Neuronal stem cell (in vitro differentiated cells): ENCODE data around the gene REPIN1.
A peak's percentile ranks its signal among the peaks of the same experiment; 100 is the strongest.

Experiments
- DNase-seq: peaks from one replicate; pipeline ENCODE4 v3.0.0-alpha.2; 2013; ENCODE audit warnings: low spot score
- H2AFZ ChIP-seq: one replicate; pipeline ENCODE4 v1.6.1; 2013; ENCODE audit warnings: mild to moderate bottlenecking, low read length, inconsistent platforms
- H2AK5ac ChIP-seq: 2 replicates; pipeline ENCODE4 v1.6.1; 2013; ENCODE audit warnings: low read depth, mild to moderate bottlenecking, inconsistent platforms, low read length, moderate library complexity, mixed read lengths
- H2BK120ac ChIP-seq: 2 replicates; pipeline ENCODE4 v1.6.1; 2013; ENCODE audit warnings: low read depth, mild to moderate bottlenecking, inconsistent platforms, low read length, moderate library complexity, mixed read lengths
- H2BK12ac ChIP-seq: one replicate; pipeline ENCODE4 v1.6.1; 2013; ENCODE audit warnings: low read length, inconsistent platforms
- H2BK15ac ChIP-seq: 2 replicates; pipeline ENCODE4 v1.6.1; 2013; ENCODE audit warnings: mild to moderate bottlenecking, low read length, inconsistent platforms, mixed read lengths
- H2BK5ac ChIP-seq: one replicate; pipeline ENCODE4 v1.6.1; 2013; ENCODE audit warnings: inconsistent platforms, mild to moderate bottlenecking, low read length, moderate library complexity
- H3K14ac ChIP-seq: one replicate; pipeline ENCODE4 v1.6.1; 2013; ENCODE audit warnings: low read length, inconsistent platforms
- H3K18ac ChIP-seq: 2 replicates; pipeline ENCODE4 v1.6.1; 2013; ENCODE audit warnings: low read length, inconsistent platforms
- H3K23ac ChIP-seq: 2 replicates; pipeline ENCODE4 v1.6.1; 2013; ENCODE audit warnings: low read depth, mild to moderate bottlenecking, mixed read lengths, low read length, inconsistent platforms; ENCODE audit not compliant: poor library complexity
- H3K27ac ChIP-seq: replicated peaks from 3 replicates; pipeline ENCODE4 v1.5.1; 2013; ENCODE audit warnings: low read length, inconsistent platforms
- H3K27me3 ChIP-seq, 3 experiments: 2 replicates each; pipeline ENCODE4 v1.6.1; 2013; ENCODE audit warnings: low read length in 3 of 3, mild to moderate bottlenecking in 2 of 3, inconsistent platforms in 1 of 3, low read depth in 1 of 3, mixed read lengths in 1 of 3, moderate library complexity in 1 of 3; ENCODE audit not compliant: control insufficient read depth in 3 of 3, insufficient read depth in 3 of 3
- H3K36me3 ChIP-seq, 2 donors: replicated peaks in 1 of 2; 2 replicates each; pipeline ENCODE4 v1.6.1; 2013; ENCODE audit warnings: low read length in 2 of 2; ENCODE audit not compliant: control insufficient read depth in 2 of 2, insufficient read depth in 2 of 2
- H3K4ac ChIP-seq: 2 replicates; pipeline ENCODE4 v1.6.1; 2013; ENCODE audit warnings: inconsistent platforms, mild to moderate bottlenecking, low read length, moderate library complexity
- H3K4me1 ChIP-seq, 2 donors: 1 replicate in 1 of 2; 2 replicates in 1 of 2; pipeline ENCODE4 v1.6.1; 2013; ENCODE audit warnings: low read length in 2 of 2, low read depth in 1 of 2; ENCODE audit not compliant: control insufficient read depth in 2 of 2, insufficient read depth in 1 of 2
- H3K4me2 ChIP-seq: one replicate; pipeline ENCODE4 v1.6.1; 2013; ENCODE audit warnings: mild to moderate bottlenecking, low read length, inconsistent platforms; ENCODE audit not compliant: insufficient read depth, poor library complexity, severe bottlenecking
- H3K4me3 ChIP-seq, 2 donors: 2 replicates each; pipeline ENCODE4 v1.5.1; 2013; ENCODE audit warnings: low read length in 2 of 2, mild to moderate bottlenecking in 2 of 2, inconsistent platforms in 1 of 2, moderate library complexity in 1 of 2
- H3K79me1 ChIP-seq: one replicate; pipeline ENCODE4 v1.6.1; 2013; ENCODE audit warnings: low read depth, mild to moderate bottlenecking, inconsistent platforms, low read length, moderate library complexity
- H3K9ac ChIP-seq: one replicate; pipeline ENCODE4 v1.6.1; 2013; ENCODE audit warnings: mild to moderate bottlenecking, low read depth, low read length, inconsistent platforms; ENCODE audit not compliant: poor library complexity
- H3K9me3 ChIP-seq, 2 donors: replicated peaks in 1 of 2; 2 replicates each; pipeline versions ENCODE3 to v1.6.1; 2013; ENCODE audit warnings: low read length in 2 of 2, mild to moderate bottlenecking in 2 of 2, inconsistent platforms in 1 of 2, low read depth in 1 of 2, mixed read lengths in 1 of 2, moderate library complexity in 1 of 2; ENCODE audit not compliant: control insufficient read depth in 2 of 2, insufficient read depth in 1 of 2
- H4K8ac ChIP-seq: one replicate; pipeline ENCODE4 v1.6.1; 2013; ENCODE audit warnings: low read depth, mild to moderate bottlenecking, inconsistent platforms, low read length, moderate library complexity
- H4K91ac ChIP-seq: one replicate; pipeline ENCODE4 v1.6.1; 2013; ENCODE audit warnings: low read length, low read depth, mild to moderate bottlenecking, inconsistent platforms; ENCODE audit not compliant: poor library complexity
- WGBS, 2 donors: extraction: QIAGEN DNeasy Blood & Tissue Kit; methylation state at CpG; one replicate each; pipeline ENCODE4 v1.1.7; 2013; ENCODE audit warnings: missing lambda C conversion rate in 2 of 2, mixed read lengths in 1 of 2; ENCODE audit not compliant: insufficient read length in 2 of 2, insufficient replicate concordance in 1 of 2; ENCODE audit errors: extremely low coverage in 2 of 2; 5-methylcytosine and 5-hydroxymethylcytosine counted together

REPIN1 gene

GRCh38 chr7:150333659-150334058 is 35.0 kb upstream of the REPIN1 start:
- no peak overlapping the region for H3K4me3 ChIP-seq
- no peak overlapping the region for H2BK5ac ChIP-seq
- peak overlapping the region; percentile 76 for H4K91ac ChIP-seq
- no peak overlapping the region for H2AFZ ChIP-seq
- no peak for DNase-seq
- H3K27ac ChIP-seq = no peak overlapping the region
- H3K4me2 ChIP-seq = no peak overlapping the region
- H2BK120ac ChIP-seq = peak overlapping the region; percentile 76
- no peaks in the 10 kb centered on the region for H3K9me3 ChIP-seq
- H3K4ac ChIP-seq = no peak overlapping the region
- peaks cover 0 to 5% (median 1%) of the 10 kb centered on the region in 3 experiments for H3K27me3 ChIP-seq
- H3K14ac ChIP-seq = no peak overlapping the region
- H3K4me1 ChIP-seq = peaks cover 0 to 3% of the 10 kb centered on the region in 2 donors
- peak overlapping the region; percentile 68 for H3K18ac ChIP-seq
- H4K8ac ChIP-seq = no peak overlapping the region
- no peak overlapping the region for H2BK12ac ChIP-seq
- peak overlapping the region; percentile 38 for H2BK15ac ChIP-seq
- peak overlapping the region; percentile 70 for H3K23ac ChIP-seq
- H3K9ac ChIP-seq = no peak overlapping the region
- H2AK5ac ChIP-seq = peak overlapping the region; percentile 46
- WGBS, 2 donors = no CpG with 5 or more reads among the region's 10 CpGs
- no peaks in the 10 kb centered on the region for H3K36me3 ChIP-seq
- H3K79me1 ChIP-seq = no peaks in the 10 kb centered on the region

GRCh38 chr7:150334108-150334507 is 34.5 kb upstream of the REPIN1 start:
- Histone ChIP-seq H3K79me1 (no peaks in the 10 kb centered on the region), H2BK120ac (peak overlapping the region; percentile 76), H3K4ac (no peak overlapping the region), H3K9ac (no peak overlapping the region), H2BK12ac (no peak overlapping the region), H3K27ac (no peak overlapping the region), H3K4me1 (peaks cover 0 to 3% of the 10 kb centered on the region in 2 donors), H3K36me3 (no peaks in the 10 kb centered on the region), H4K8ac (no peak overlapping the region), H2BK15ac (no peak overlapping the region), H2BK5ac (no peak overlapping the region), H3K4me2 (no peak overlapping the region), H3K14ac (no peak overlapping the region), H4K91ac (no peak overlapping the region), H3K27me3 (peaks cover 0 to 7% (median 4%) of the 10 kb centered on the region in 3 experiments), H3K23ac (peak overlapping the region; percentile 70), H3K9me3 (no peaks in the 10 kb centered on the region), H2AFZ (no peak overlapping the region), H3K18ac (peak overlapping the region; percentile 69), H2AK5ac (no peak overlapping the region), H3K4me3 (no peak overlapping the region)
- no CpG with 5 or more reads among the region's 8 CpGs for WGBS, 2 donors
- DNase-seq = no peak

- Histone ChIP-seq H3K36me3 (no peaks in the 10 kb centered on the region), H3K4me3 (no peak overlapping the region), H3K23ac (no peak overlapping the region), H3K9ac (no peak overlapping the region), H2BK5ac (no peak overlapping the region), H3K4me2 (no peak overlapping the region), H4K8ac (no peak overlapping the region), H3K4ac (no peak overlapping the region), H2AK5ac (no peak overlapping the region), H3K4me1 (peaks cover 5 to 6% of the 10 kb centered on the region in 2 donors), H3K18ac (no peak overlapping the region), H3K27me3 (peaks cover 0 to 15% (median 15%) of the 10 kb centered on the region in 3 experiments), H2AFZ (no peak overlapping the region), H2BK120ac (no peak overlapping the region), H2BK12ac (no peak overlapping the region), H3K27ac (no peak overlapping the region), H3K14ac (no peak overlapping the region), H4K91ac (no peak overlapping the region), H3K9me3 (no peaks in the 10 kb centered on the region), H3K79me1 (no peaks in the 10 kb centered on the region), H2BK15ac (no peak overlapping the region)
- DNase-seq = no peak
- no CpG with 5 or more reads among the region's 7 CpGs for WGBS, 2 donors
Measured at GRCh38 chr7:150335108-150335773, 33.4 kb upstream of the REPIN1 start.

GRCh38 chr7:150335774-150336112 is 32.9 kb upstream of the REPIN1 start:
- Histone ChIP-seq H3K9me3 (no peaks in the 10 kb centered on the region), H2BK15ac (no peak overlapping the region), H4K91ac (no peak overlapping the region), H3K4me2 (no peak overlapping the region), H3K18ac (no peak overlapping the region), H2BK12ac (no peak overlapping the region), H4K8ac (no peak overlapping the region), H3K4me1 (peaks cover 5 to 8% of the 10 kb centered on the region in 2 donors), H3K4me3 (no peak overlapping the region), H3K79me1 (no peaks in the 10 kb centered on the region), H3K4ac (no peak overlapping the region), H3K14ac (no peak overlapping the region), H3K9ac (no peak overlapping the region), H3K27ac (no peak overlapping the region), H3K23ac (no peak overlapping the region), H3K36me3 (no peaks in the 10 kb centered on the region), H3K27me3 (peaks cover under 1 to 20% (median 15%) of the 10 kb centered on the region in 3 experiments), H2BK5ac (no peak overlapping the region), H2AFZ (no peak overlapping the region), H2BK120ac (no peak overlapping the region), H2AK5ac (no peak overlapping the region)
- WGBS, 2 donors = no CpG with 5 or more reads among the region's 6 CpGs
- no peak for DNase-seq
